A549 (cell line): ENCODE measurements around the gene USP13. TPM values are rescaled to one million over a fixed set of nuclear protein-coding genes. Genes with fewer than 3 reads are reported as not detected.
A peak's percentile ranks its signal among the peaks of the same experiment; 100 is the strongest.
"Not testable (repeated sequence)": the region's sequence is repeated elsewhere in the genome, so short reads cannot be mapped to it uniquely, and the experiment has no call there.

Experiments used
- ATAC-seq, 2 experiments: fragments of 200-7000 bp in 1 of 2; fragments of >200 bp in 1 of 2; cut with Nextera tagmentation in 1 of 2; cut with Tn5 transposase in 1 of 2; 3 replicates each; pipeline versions ENCODE4 v1.8.0 to v1.9.1; 2018 to 2020; ENCODE audit warnings: mild to moderate bottlenecking in 1 of 2, moderate library complexity in 1 of 2
- CTCF ChIA-PET: fragments of 300-600 bp; sonication (Branson Sonifier 250); formaldehyde crosslinking; extraction: SDS; loops from one replicate; lab custom pipeline; 2021; ENCODE audit warnings: antibody characterized with exemption, inconsistent platforms; lab: Yijun Ruan, JAX
- POLR2A ChIA-PET: fragments of 350-600 bp; formaldehyde crosslinking; extraction: SDS; loops from one replicate; lab custom pipeline; 2021; ENCODE audit warnings: antibody characterized with exemption, inconsistent platforms; lab: Yijun Ruan, JAX
- DNase-seq, 2 experiments: peaks; one replicate each; pipeline versions ENCODE4 v3.0.0 to v3.0.0-alpha.2; 2011 to 2016; ENCODE audit warnings: low read depth in 1 of 2, low spot score in 1 of 2
- FAIRE-seq: peaks from 2 replicates; lab custom pipeline; 2011; peaks lifted over from hg19 to GRCh38; lab: Jason Lieb, UNC
- H3K27ac ChIP-seq, 2 experiments: fragments of >200 bp; sonication (Bioruptor Twin); formaldehyde crosslinking; 3 replicates each; pipeline ENCODE4 v1.5.1; 2016 to 2017
- H3K4me1 ChIP-seq: fragments of >200 bp; sonication (Bioruptor Twin); formaldehyde crosslinking; 3 replicates; pipeline ENCODE4 v1.6.1; 2016
- H3K4me2 ChIP-seq: fragments of >200 bp; sonication (Bioruptor Twin); formaldehyde crosslinking; 3 replicates; pipeline ENCODE4 v1.6.1; 2016
- H3K4me3 ChIP-seq: fragments of >200 bp; sonication (Bioruptor Twin); formaldehyde crosslinking; 3 replicates; pipeline ENCODE4 v1.5.1; 2016
- H3K9me3 ChIP-seq: fragments of >200 bp; sonication (Bioruptor Twin); formaldehyde crosslinking; 3 replicates; pipeline ENCODE4 v1.6.1; 2016
- BHLHE40 ChIP-seq: IDR thresholded peaks from 2 replicates; pipeline ENCODE4 v1.6.1; 2012; ENCODE audit warnings: low read depth, low read length, inconsistent platforms
- CBX8 ChIP-seq: fragments of 200-600 bp; sonication (generic); IDR thresholded peaks from 2 replicates; pipeline ENCODE4 v1.6.1; 2016
- CEBPB ChIP-seq, 2 experiments: fragments of >200 bp in 1 of 2; sonication (Bioruptor Twin) in 1 of 2; formaldehyde crosslinking in 1 of 2; IDR thresholded peaks; 2 replicates each; pipeline ENCODE4 v1.6.1; 2012 to 2016
- CHD2 ChIP-seq: fragments of 150-350 bp; IDR thresholded peaks from 2 replicates; pipeline ENCODE4 v1.6.1; 2014; ENCODE audit warnings: low read length; ENCODE audit not compliant: partially characterized antibody
- EHMT2 ChIP-seq: fragments of 200-600 bp; sonication (generic); IDR thresholded peaks from 2 replicates; pipeline ENCODE4 v1.6.1; 2016; ENCODE audit warnings: antibody characterized with exemption, low read depth, mild to moderate bottlenecking, moderate library complexity
- ESRRA ChIP-seq: fragments of 150-350 bp; IDR thresholded peaks from 2 replicates; pipeline ENCODE4 v1.6.1; 2014; ENCODE audit warnings: mild to moderate bottlenecking, low read length, borderline replicate concordance
- FOSB ChIP-seq: fragments of 250-450 bp; sonication (Bioruptor Pico); IDR thresholded peaks from 2 replicates; pipeline ENCODE4 v1.5.0; 2020; ENCODE audit warnings: mild to moderate bottlenecking, moderate library complexity
- FOSL2 ChIP-seq, 2 experiments: fragments of 450-650 bp in 1 of 2; fragments of >200 bp in 1 of 2; sonication (Bioruptor Twin) in 1 of 2; formaldehyde crosslinking; IDR thresholded peaks; 2 replicates each; pipeline versions ENCODE4 v1.5.0 to v1.6.1; 2016 to 2020; ENCODE audit warnings: mild to moderate bottlenecking in 1 of 2, moderate library complexity in 1 of 2
- FOXS1 ChIP-seq: fragments of 250-450 bp; sonication (Bioruptor Pico); IDR thresholded peaks from 2 replicates; pipeline ENCODE4 v1.5.0; 2020; ENCODE audit warnings: mild to moderate bottlenecking, moderate library complexity
- JUN ChIP-seq, 2 experiments: fragments of >200 bp; sonication (Bioruptor Twin); formaldehyde crosslinking; IDR thresholded peaks; 2 replicates in 1 of 2; 3 replicates in 1 of 2; pipeline ENCODE4 v1.6.1; 2016 to 2017
- KDM1A ChIP-seq: fragments of 200-600 bp; sonication (generic); IDR thresholded peaks from 2 replicates; pipeline ENCODE4 v1.6.1; 2016; ENCODE audit warnings: low read depth, mild to moderate bottlenecking
- MAFK ChIP-seq: fragments of 450-650 bp; IDR thresholded peaks from 2 replicates; pipeline ENCODE4 v1.6.1; 2014; ENCODE audit not compliant: partially characterized antibody
- NPAS2 ChIP-seq: fragments of 250-450 bp; sonication (Bioruptor Pico); IDR thresholded peaks from 2 replicates; pipeline ENCODE4 v1.8.0; 2022; ENCODE audit warnings: mild to moderate bottlenecking, moderate library complexity, borderline replicate concordance
- RAD21 ChIP-seq, 2 experiments: fragments of >200 bp in 1 of 2; sonication (Bioruptor Twin) in 1 of 2; formaldehyde crosslinking in 1 of 2; IDR thresholded peaks in 1 of 2; conservative IDR thresholded peaks in 1 of 2; 2 replicates in 1 of 2; 3 replicates in 1 of 2; pipeline ENCODE4 v1.6.1; 2012 to 2018; ENCODE audit warnings: inconsistent platforms in 1 of 2
- RARB ChIP-seq: fragments of 250-450 bp; sonication (Bioruptor Pico); IDR thresholded peaks from 2 replicates; pipeline ENCODE4 v1.8.0; 2021; ENCODE audit warnings: mild to moderate bottlenecking, moderate library complexity
- SMC3 ChIP-seq: fragments of >200 bp; sonication (Bioruptor Twin); formaldehyde crosslinking; IDR thresholded peaks from 3 replicates; pipeline ENCODE4 v1.6.1; 2018; ENCODE audit warnings: inconsistent platforms
- TFCP2L1 ChIP-seq: fragments of 250-450 bp; sonication (Bioruptor Pico); IDR thresholded peaks from 2 replicates; pipeline ENCODE4 v1.5.0; 2021; ENCODE audit warnings: mild to moderate bottlenecking
- USF2 ChIP-seq: fragments of 450-650 bp; IDR thresholded peaks from 2 replicates; pipeline ENCODE4 v1.6.1; 2014; ENCODE audit warnings: antibody characterized with exemption
- ZFP36 ChIP-seq: fragments of 450-650 bp; IDR thresholded peaks from 2 replicates; pipeline ENCODE4 v1.6.1; 2014; ENCODE audit warnings: borderline replicate concordance; ENCODE audit not compliant: partially characterized antibody
- ZSCAN20 ChIP-seq: fragments of 250-450 bp; sonication (Bioruptor Pico); IDR thresholded peaks from 2 replicates; pipeline ENCODE4 v1.8.0; 2022; ENCODE audit warnings: mild to moderate bottlenecking, moderate library complexity
- whole genome bisulfite sequencing: methylation state at CpG from one replicate; pipeline ENCODE4 v1.1.6; 2017; ENCODE audit errors: missing lambda C conversion rate; 5-methylcytosine and 5-hydroxymethylcytosine counted together
- polyA plus RNA-seq, 4 experiments: library from polyadenylated mRNA; depleted of rRNA in 3 of 4; stranded (reverse); fragments of >200 nt; fragmentation: RNase III in 1 of 4; extraction: RNeasy Plus Mini Kit Qiagen cat#74134 plus additional on column Dnase treatment in 1 of 4; gene quantifications; 2 replicates in 3 of 4; 3 replicates in 1 of 4; pipeline ENCODE4 v1.2.3, GENCODE V29; 2011 to 2017
- TF ChIP-seq, protein P1 (sequence below): fragments of >200 bp; sonication (Bioruptor Twin); formaldehyde crosslinking; IDR thresholded peaks from 3 replicates; pipeline ENCODE4 v1.5.1; 2016
- TF ChIP-seq, protein P2 (sequence below): fragments of 200-600 bp; sonication (generic); IDR thresholded peaks from 2 replicates; pipeline ENCODE4 v1.6.1; 2016; ENCODE audit warnings: antibody characterized with exemption, mild to moderate bottlenecking, moderate library complexity
- TF ChIP-seq, protein P3 (sequence below): fragments of >200 bp; sonication (Bioruptor Twin); formaldehyde crosslinking; IDR thresholded peaks from 3 replicates; pipeline ENCODE4 v1.6.1; 2016

The USP13 gene
- polyA plus RNA-seq, 2 of the 4 experiments (the other 2 are of a cell fraction), result 7.5 to 10.2 TPM

DNA sequence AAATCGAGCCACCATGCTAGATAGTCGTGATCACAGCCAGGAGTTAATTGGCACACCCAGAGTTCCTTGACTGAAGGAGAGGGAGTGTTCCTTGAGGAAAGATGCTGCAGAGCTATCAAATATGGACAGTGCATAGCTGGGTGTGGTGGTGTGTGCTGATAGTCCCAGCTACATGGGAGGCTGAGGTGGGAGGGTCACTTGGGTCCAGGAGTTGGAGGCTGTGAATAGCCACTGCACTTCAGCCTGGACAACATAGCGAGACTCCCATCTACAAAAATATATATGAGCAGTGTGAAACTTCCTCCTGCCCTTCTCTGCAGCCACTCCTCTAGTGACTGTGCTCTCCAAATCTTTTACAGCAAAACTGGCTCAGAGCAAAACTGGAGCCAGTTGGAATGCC, 10.0 kb upstream of the USP13 start:
- CTCF ChIA-PET, result no interaction called here
- DNase-seq (no peak), ATAC-seq (no peak)
- no peak for TF ChIP-seq MAFK
- no peak for TF ChIP-seq ESRRA
- TF ChIP-seq RARB (CRISPR knock-in tag), result no peak
- TF ChIP-seq SMC3, result no peak
- TF ChIP-seq ZFP36, result no peak
- TF ChIP-seq, protein P1, sequence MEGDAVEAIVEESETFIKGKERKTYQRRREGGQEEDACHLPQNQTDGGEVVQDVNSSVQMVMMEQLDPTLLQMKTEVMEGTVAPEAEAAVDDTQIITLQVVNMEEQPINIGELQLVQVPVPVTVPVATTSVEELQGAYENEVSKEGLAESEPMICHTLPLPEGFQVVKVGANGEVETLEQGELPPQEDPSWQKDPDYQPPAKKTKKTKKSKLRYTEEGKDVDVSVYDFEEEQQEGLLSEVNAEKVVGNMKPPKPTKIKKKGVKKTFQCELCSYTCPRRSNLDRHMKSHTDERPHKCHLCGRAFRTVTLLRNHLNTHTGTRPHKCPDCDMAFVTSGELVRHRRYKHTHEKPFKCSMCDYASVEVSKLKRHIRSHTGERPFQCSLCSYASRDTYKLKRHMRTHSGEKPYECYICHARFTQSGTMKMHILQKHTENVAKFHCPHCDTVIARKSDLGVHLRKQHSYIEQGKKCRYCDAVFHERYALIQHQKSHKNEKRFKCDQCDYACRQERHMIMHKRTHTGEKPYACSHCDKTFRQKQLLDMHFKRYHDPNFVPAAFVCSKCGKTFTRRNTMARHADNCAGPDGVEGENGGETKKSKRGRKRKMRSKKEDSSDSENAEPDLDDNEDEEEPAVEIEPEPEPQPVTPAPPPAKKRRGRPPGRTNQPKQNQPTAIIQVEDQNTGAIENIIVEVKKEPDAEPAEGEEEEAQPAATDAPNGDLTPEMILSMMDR, result no peak
- TF ChIP-seq TFCP2L1 (CRISPR knock-in tag), result no peak
- no peak for TF ChIP-seq NPAS2
- TF ChIP-seq, all 56 proteins: peak for 0
- Histone ChIP-seq H3K4me2 (no peak overlapping the region), H3K27ac (no peak overlapping the region), H3K4me1 (peaks cover 12% of the 10 kb centered on the region), H3K4me3 (no peak overlapping the region), H3K9me3 (no peaks in the 10 kb centered on the region)
- POLR2A ChIA-PET, result no interaction called here
- 69% methylated on average over 3 of the region's 3 CpGs for WGBS
- FAIRE-seq, result no peak

- H3K4me1 ChIP-seq, result peaks cover 12% of the 10 kb centered on the region
- ChIA-PET POLR2A (interaction anchor here (0.7 kb wide), 1 partner anchor 9 kb away, joined by 3 read pairs; the partner anchor contains the start of gene USP13), CTCF (interaction anchor here (0.6 to 0.9 kb wide), 2 partner anchors 15 to 185 kb away, joined by 3 read pairs; no protein-coding TSS in a partner anchor)
- H3K27ac ChIP-seq, result peak overlapping the region in 1 of 2 experiments; percentile 75; a peak in 4 of 6 replicates
- WGBS, result 89% methylated on average over 8 of the region's 8 CpGs
- DNase-seq, ATAC-seq, FAIRE-seq, H3K9me3 ChIP-seq, H3K4me3 ChIP-seq: not testable (repeated sequence)
- H3K4me2 ChIP-seq, result peak overlapping the region; percentile 27
Observed at GRCh38 chr3:179643837-179644236, 9.0 kb upstream of the USP13 start.

DNA sequence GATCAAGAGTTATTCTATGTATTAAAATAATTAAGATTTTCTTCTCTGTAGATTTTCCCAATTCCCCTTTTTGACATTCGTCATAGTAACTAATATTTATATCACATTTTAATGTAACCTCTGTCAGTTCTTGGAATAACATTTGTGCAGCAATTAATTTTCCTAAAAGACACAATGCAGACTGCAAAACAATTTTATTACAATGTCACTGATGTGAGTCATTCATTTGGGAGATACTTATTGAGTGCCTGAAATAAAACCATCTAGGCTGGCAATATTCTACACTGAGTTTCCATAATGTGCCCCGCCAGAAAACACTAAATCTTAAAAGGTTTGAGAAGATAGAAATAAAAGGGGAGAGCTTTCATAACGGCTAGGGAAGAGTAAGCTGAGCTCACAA, 6.7 kb upstream of the USP13 start:
- ChIA-PET POLR2A (no interaction called here), CTCF (interaction anchor here (1.0 kb wide), 1 partner anchor 32 kb away, joined by 4 read pairs; no protein-coding TSS in a partner anchor)
- Histone ChIP-seq H3K4me1 (peaks cover 12% of the 10 kb centered on the region), H3K9me3 (no peaks in the 10 kb centered on the region), H3K27ac (no peak overlapping the region), H3K4me2 (no peak overlapping the region), H3K4me3 (no peak overlapping the region)
- TF ChIP-seq KDM1A (no peak), ZFP36 (no peak), SMC3 (no peak), FOSB (CRISPR knock-in tag) (no peak), TFCP2L1 (CRISPR knock-in tag) (no peak), ZSCAN20 (CRISPR knock-in tag) (no peak), BHLHE40 (no peak), ESRRA (no peak), CEBPB (IDR thresholded peaks at IDR 0.05) (no peak), CHD2 (no peak), EHMT2 (no peak), CBX8 (no peak), FOXS1 (no peak), JUN (IDR thresholded peaks at IDR 0.05) (no peak), RAD21 (conservative IDR thresholded peaks at IDR 0.05 in 1 of 2, IDR thresholded peaks at IDR 0.05 in 1 of 2) (no peak), USF2 (no peak), FOSL2 (IDR thresholded peaks at IDR 0.05) (no peak), FOSL2 (CRISPR knock-in tag; IDR thresholded peaks at IDR 0.05) (no peak)
- TF ChIP-seq, protein P2, sequence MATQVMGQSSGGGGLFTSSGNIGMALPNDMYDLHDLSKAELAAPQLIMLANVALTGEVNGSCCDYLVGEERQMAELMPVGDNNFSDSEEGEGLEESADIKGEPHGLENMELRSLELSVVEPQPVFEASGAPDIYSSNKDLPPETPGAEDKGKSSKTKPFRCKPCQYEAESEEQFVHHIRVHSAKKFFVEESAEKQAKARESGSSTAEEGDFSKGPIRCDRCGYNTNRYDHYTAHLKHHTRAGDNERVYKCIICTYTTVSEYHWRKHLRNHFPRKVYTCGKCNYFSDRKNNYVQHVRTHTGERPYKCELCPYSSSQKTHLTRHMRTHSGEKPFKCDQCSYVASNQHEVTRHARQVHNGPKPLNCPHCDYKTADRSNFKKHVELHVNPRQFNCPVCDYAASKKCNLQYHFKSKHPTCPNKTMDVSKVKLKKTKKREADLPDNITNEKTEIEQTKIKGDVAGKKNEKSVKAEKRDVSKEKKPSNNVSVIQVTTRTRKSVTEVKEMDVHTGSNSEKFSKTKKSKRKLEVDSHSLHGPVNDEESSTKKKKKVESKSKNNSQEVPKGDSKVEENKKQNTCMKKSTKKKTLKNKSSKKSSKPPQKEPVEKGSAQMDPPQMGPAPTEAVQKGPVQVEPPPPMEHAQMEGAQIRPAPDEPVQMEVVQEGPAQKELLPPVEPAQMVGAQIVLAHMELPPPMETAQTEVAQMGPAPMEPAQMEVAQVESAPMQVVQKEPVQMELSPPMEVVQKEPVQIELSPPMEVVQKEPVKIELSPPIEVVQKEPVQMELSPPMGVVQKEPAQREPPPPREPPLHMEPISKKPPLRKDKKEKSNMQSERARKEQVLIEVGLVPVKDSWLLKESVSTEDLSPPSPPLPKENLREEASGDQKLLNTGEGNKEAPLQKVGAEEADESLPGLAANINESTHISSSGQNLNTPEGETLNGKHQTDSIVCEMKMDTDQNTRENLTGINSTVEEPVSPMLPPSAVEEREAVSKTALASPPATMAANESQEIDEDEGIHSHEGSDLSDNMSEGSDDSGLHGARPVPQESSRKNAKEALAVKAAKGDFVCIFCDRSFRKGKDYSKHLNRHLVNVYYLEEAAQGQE, result no peak
- TF ChIP-seq, protein P3, sequence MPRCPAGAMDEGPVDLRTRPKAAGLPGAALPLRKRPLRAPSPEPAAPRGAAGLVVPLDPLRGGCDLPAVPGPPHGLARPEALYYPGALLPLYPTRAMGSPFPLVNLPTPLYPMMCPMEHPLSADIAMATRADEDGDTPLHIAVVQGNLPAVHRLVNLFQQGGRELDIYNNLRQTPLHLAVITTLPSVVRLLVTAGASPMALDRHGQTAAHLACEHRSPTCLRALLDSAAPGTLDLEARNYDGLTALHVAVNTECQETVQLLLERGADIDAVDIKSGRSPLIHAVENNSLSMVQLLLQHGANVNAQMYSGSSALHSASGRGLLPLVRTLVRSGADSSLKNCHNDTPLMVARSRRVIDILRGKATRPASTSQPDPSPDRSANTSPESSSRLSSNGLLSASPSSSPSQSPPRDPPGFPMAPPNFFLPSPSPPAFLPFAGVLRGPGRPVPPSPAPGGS, result no peak
- TF ChIP-seq, protein P1, result no peak
- ATAC-seq (no peak), FAIRE-seq (no peak), DNase-seq (no peak)
- 76% methylated on average over 3 of the region's 3 CpGs for WGBS
